HTR-8/SVneo (cell line): Measurements from ENCODE around the gene ATP1B2.
A peak's percentile ranks its signal among the peaks of the same experiment; 100 is the strongest.
"Not testable (repeated sequence)": the region's sequence is repeated elsewhere in the genome, so short reads cannot be mapped to it uniquely, and the experiment has no call there.

Experiments used
- DNase-seq: peaks from one replicate; pipeline ENCODE4 v3.0.0; 2011; ENCODE audit warnings: low spot score, mixed read lengths; ENCODE audit not compliant: insufficient read length
- FAIRE-seq: peaks from 2 replicates; lab custom pipeline; 2011; peaks lifted over from hg19 to GRCh38; lab: Jason Lieb, UNC

ATP1B2 gene

GRCh38 chr17:7650509-7651096, at the start of gene ATP1B2:
ATP1B2 (plus strand) TSS chr17:7650926; CDS start chr17:7651519, 593 bp downstream.
- DNase-seq (peak; percentile 82), FAIRE-seq (no peak)

- FAIRE-seq (no peak), DNase-seq (no peak)
These were observed 44.4 kb upstream of the ATP1B2 start for GRCh38 chr17:7606280-7606679.

DNA sequence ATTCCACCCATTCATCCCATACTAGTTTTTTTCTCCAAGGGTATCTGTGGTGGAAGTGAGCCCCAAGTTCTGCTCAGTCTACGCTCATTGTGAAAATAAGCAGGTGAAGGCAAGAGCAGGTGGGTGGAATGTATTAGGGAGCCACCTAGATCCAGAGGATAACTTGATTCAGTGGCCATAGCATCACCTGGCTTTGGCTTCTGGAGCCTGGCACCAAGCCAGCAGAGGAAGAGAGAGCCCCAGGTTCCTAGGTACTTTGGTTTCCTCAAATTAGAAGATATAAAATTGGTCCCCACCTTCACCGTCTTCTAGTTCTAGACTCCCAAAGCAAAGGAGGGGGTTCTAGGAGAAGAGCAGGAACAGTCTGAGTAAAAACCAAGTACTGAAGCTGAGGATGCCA, 40.1 kb upstream of the ATP1B2 start:
- FAIRE-seq (no peak), DNase-seq (no peak)

- DNase-seq: no peak
- no peak for FAIRE-seq
These were observed 39.0 kb upstream of the ATP1B2 start for GRCh38 chr17:7611635-7612293.

DNA sequence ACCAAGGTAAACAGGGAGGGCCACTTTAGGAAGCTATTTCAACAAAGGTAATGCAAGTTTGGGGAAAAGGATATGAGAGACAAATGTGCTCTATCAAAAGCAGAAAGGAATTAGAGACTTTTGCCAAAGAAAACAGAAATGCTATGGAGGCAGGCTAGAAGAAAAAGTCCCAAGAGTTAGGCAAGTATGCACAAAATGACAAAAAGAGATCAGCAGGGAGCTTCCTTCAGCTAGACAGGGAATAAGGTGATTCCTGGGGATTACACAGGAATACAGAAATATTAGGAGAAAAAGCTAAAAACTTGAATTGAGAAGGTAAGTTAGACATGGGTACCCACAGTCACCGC, 38.5 kb upstream of the ATP1B2 start:
- DNase-seq: no peak
- FAIRE-seq: no peak

- FAIRE-seq (no peak), DNase-seq (no peak)
These were observed 36.8 kb upstream of the ATP1B2 start for GRCh38 chr17:7613769-7614424.

GRCh38 chr17:7614425-7615264, 36.1 kb upstream of the ATP1B2 start, which contains the start of gene FXR2:
FXR2 (minus strand) TSS chr17:7614897; CDS start chr17:7614532, 365 bp downstream.
- peak; percentile 100 for DNase-seq
- FAIRE-seq: peak; percentile 99

- FAIRE-seq (no peak), DNase-seq (no peak)
These were observed 35.4 kb upstream of the ATP1B2 start for GRCh38 chr17:7615265-7615747.

- DNase-seq (no peak), FAIRE-seq (no peak)
These were observed 32.1 kb upstream of the ATP1B2 start for GRCh38 chr17:7618608-7619007.

- DNase-seq: no peak
- FAIRE-seq: no peak
These were observed 29.9 kb upstream of the ATP1B2 start for GRCh38 chr17:7620835-7621234.

GRCh38 chr17:7623661-7624060, 27.1 kb upstream of the ATP1B2 start:
- FAIRE-seq: no peak

DNA sequence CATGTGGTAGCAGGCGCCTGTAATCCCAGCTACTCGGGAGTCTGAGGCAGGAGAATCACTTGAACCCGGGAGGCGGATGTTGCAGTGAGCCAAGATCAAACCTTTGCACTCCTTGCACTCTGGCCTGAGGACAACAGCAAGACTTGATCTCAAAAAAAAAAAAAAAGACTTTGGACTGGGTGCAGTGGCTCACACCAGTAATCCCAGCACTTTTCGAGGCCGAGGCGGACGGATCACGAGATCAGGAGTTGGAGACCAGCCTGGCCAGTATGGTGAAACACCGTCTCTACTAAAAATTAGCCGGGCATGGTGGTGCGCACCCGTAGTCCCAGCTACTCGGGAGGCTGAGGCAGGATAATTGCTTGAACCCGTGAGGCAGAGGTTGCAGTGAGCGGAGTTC, 25.0 kb upstream of the ATP1B2 start:
- not testable (repeated sequence) for DNase-seq, FAIRE-seq

More at GRCh38 chr17:7623661-7624060, 27.1 kb upstream of the ATP1B2 start:
- DNase-seq: no peak

GRCh38 chr17:7626307-7626706, 24.4 kb upstream of the ATP1B2 start:
- no peak for FAIRE-seq
- DNase-seq: no peak

GRCh38 chr17:7626956-7627249, 23.8 kb upstream of the ATP1B2 start:
- FAIRE-seq (no peak), DNase-seq (no peak)

GRCh38 chr17:7627250-7628121, 23.2 kb upstream of the ATP1B2 start, which contains the start of gene SAT2:
SAT2 (minus strand) TSS chr17:7627821; CDS start chr17:7627635, 186 bp downstream.
- DNase-seq (peak; percentile 98), FAIRE-seq (peak; percentile 98)

DNA sequence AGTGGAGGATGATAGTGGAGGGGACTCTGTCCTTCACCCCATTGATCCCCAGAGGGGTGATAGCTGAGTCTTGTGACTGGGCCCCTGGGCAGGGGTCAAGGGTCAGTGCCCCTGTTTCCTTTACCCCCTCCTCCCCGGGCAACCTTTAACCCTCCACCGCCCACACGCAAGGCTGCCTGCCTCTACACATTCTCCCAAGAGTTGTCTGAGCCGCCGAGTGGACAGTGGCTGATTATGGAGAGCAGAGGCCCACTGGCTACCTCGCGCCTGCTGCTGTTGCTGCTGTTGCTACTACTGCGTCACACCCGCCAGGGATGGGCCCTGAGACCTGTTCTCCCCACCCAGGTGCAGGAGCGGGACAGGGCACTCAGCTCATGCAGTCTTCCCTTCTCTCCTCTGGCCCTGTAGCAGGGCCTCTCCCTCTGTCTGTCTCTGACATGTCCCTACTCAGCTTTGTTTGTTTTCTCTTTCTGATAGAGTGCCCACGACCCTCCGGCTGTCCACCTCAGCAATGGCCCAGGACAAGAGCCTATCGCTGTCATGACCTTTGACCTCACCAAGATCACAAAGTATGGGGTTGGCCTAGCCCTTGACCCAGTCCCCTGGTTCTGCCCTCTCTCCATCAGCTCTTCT, 20.7 kb upstream of the ATP1B2 start, which contains the start of gene SHBG:
SHBG (plus strand) TSS at position 197 of the 633 bp plus-strand sequence; CDS start at position 235, 38 bp downstream.
- FAIRE-seq (no peak), DNase-seq (no peak)

- no peak for DNase-seq
- FAIRE-seq: no peak
These were observed 19.0 kb upstream of the ATP1B2 start for GRCh38 chr17:7631398-7632380.

DNA sequence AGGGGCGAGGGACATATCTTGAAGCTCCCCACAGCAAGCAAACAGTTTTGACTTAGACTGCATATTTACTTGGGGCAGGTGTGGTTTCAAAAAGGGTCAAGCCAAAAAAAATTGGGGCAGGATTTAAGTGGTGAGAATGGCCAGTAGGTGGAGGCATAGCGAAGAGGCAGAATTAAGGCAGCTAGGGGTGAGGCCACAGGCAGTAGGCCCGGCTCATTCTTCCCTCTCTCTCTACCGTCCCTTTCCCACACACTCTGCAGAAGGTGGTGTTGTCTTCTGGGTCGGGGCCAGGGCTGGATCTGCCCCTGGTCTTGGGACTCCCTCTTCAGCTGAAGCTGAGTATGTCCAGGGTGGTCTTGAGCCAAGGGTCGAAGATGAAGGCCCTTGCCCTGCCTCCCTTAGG, 18.2 kb upstream of the ATP1B2 start:
- peak; percentile 89 for FAIRE-seq
- DNase-seq: peak; percentile 65
